ENCODE measurements around the gene PRPF40B.
"Not testable (repeated sequence)": the region's sequence is repeated elsewhere in the genome, so short reads cannot be mapped to it uniquely, and the experiment has no call there.

Gene PRPF40B

GRCh38 chr12:49623142-49623904 lies at the start of gene PRPF40B:
Gene PRPF40B (plus strand): TSS chr12:49623561. CDS start chr12:49623591, 30 bp downstream.
- DNase-seq: peak; percentile 83

- DNase-seq: no peak
Observed at GRCh38 chr12:49577589-49578315, 45.6 kb upstream of the PRPF40B start.

GRCh38 chr12:49578471-49579112 lies 44.8 kb upstream of the PRPF40B start:
- no peak for DNase-seq

- DNase-seq: peak; percentile 70
Observed at GRCh38 chr12:49580572-49581535, 42.5 kb upstream of the PRPF40B start.

GRCh38 chr12:49582201-49582600 lies 41.2 kb upstream of the PRPF40B start:
- no peak for DNase-seq

GRCh38 chr12:49582850-49583249 lies 40.5 kb upstream of the PRPF40B start:
- DNase-seq: no peak

GRCh38 chr12:49583366-49584094 lies 39.8 kb upstream of the PRPF40B start:
- no peak for DNase-seq

- no peak for DNase-seq
Observed at GRCh38 chr12:49584591-49584990, 38.8 kb upstream of the PRPF40B start.

GRCh38 chr12:49585477-49586459 lies 37.6 kb upstream of the PRPF40B start:
- no peak for DNase-seq

- no peak for DNase-seq
Observed at GRCh38 chr12:49587174-49587908, 36.0 kb upstream of the PRPF40B start.

- no peak for DNase-seq
Observed at GRCh38 chr12:49588281-49588680, 35.1 kb upstream of the PRPF40B start.

GRCh38 chr12:49588721-49589516 lies 34.4 kb upstream of the PRPF40B start:
- no peak for DNase-seq

- DNase-seq: no peak
Observed at GRCh38 chr12:49598527-49598926, 24.8 kb upstream of the PRPF40B start.

- no peak for DNase-seq
Observed at GRCh38 chr12:49599961-49600360, 23.4 kb upstream of the PRPF40B start.

GRCh38 chr12:49603721-49604120 lies 19.6 kb upstream of the PRPF40B start:
- no peak for DNase-seq

GRCh38 chr12:49604856-49605255 lies 18.5 kb upstream of the PRPF40B start:
- no peak for DNase-seq

GRCh38 chr12:49605539-49605938 lies 17.8 kb upstream of the PRPF40B start, which contains the start of gene FAM186B:
Gene FAM186B (minus strand): TSS chr12:49605639. CDS start chr12:49605477, 162 bp downstream.
- DNase-seq: not testable (repeated sequence)

GRCh38 chr12:49609059-49609874 lies 14.1 kb upstream of the PRPF40B start:
- DNase-seq: no peak
